Stimulated activated CD4-positive, alpha-beta T cell treated with anti-CD3 and anti-CD28 coated beads, Interleukin-15, amount 100 ng/mL, for 48 hours (primary cell): Measurements from ENCODE around the gene MUC20.
"Not testable (repeated sequence)": the region's sequence is repeated elsewhere in the genome, so short reads cannot be mapped to it uniquely, and the experiment has no call there.

Experiments used
- DNase-seq, 2 donors: peaks; one replicate each; pipeline ENCODE4 v3.0.0-alpha.2; 2020; ENCODE audit warnings: low read depth in 2 of 2

The MUC20 gene

DNA sequence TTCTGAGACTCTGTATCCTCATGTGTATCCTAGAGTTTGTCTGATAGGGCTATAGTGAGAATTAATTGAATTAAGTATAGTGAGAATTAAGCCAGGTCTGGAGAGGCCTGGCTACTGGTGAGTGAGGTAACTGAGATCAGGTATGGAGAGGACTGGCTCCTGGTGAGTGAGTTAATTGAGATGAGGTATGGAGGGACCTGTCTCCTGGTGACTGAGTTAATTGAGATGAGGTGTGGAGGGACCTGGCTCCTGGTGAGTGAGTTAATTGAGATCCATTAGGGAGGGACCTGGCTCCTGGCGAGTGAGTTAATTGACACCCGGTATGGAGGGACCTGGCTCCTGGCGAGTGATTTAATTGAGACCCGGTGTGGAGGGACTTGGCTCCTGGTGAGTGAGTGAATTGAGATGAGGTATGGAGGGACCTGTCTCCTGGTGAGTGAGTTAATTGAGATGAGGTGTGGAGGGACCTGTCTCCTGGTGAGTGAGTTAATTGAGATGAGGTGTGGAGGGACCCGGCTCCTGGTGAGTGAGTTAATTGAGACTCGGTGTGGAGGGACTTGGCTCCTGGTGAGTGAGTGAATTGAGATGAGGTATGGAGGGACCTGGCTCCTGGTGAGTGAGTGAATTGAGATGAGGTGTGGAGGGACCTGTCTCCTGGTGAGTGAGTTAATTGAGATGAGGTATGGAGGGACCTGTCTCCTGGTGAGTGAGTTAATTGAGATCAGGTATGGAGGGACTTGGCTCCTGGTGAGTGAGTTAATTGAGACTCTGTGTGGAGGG, 10.5 kb upstream of the MUC20 start:
- not testable (repeated sequence) for DNase-seq

DNA sequence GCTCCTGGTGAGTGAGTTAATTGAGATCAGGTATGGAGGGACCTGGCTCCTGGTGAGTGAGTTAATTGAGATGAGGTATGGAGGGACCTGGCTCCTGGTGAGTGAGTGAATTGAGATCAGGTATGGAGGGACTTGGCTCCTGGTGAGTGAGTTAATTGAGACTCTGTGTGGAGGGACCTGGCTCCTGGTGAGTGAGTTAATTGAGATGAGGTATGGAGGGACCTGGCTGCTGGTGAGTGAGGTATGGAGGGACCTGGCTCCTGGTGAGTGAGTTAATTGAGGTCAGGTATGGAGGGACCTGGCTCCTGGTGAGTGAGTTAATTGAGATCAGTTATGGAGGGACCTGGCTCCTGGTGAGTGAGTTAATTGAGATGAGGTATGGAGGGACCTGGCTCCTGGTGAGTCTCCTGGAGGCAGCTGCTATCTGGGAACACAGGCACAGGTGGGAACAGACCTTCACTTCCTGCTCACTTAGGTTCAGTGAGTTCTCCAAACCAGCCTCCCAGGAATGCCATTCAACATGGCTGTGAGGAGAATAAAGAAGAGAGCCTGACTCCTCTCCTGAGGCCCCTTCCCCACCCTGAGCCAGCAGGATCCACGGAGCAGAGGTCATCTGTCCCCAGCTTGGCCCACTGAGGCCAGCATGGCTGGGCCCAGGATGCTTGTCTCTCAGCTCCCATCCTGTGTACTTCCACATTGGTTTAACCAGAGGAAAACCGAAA, 9.5 kb upstream of the MUC20 start:
- not testable (repeated sequence) for DNase-seq

DNA sequence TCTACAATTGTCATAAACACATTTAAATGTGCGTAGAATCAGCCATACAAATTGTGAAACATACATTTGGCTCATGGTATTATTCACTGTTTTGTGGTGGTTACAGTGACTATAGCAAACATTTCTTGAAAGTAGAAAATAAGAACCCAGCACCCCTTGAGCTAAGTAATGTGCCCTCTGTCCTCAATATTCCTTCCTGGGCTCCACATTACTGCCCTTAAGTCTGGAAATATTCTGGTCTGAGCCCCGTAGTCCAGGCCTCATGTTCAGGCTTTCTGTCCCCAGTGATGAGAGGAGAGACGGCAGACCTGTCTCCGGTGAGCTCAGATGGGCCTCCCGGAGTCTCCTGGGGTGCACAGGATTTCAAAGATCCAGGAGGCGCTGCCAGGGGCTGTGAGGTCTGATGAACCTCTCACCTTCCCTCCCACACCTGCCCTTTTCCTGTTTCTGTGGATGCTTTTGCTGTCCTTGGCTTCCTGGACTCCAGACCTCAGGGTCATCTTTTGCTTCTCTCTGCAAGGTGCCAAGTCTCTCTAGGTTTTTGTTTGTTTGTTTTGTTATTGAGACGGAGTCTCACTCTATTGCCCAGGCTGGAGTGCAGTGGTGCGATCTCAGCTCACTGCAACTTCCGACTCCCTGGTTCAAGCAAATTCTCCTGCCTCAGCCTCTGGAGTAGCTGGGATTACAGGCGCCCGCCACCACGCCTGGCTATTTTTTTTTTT, 8.8 kb upstream of the MUC20 start:
- DNase-seq, result no peak

DNA sequence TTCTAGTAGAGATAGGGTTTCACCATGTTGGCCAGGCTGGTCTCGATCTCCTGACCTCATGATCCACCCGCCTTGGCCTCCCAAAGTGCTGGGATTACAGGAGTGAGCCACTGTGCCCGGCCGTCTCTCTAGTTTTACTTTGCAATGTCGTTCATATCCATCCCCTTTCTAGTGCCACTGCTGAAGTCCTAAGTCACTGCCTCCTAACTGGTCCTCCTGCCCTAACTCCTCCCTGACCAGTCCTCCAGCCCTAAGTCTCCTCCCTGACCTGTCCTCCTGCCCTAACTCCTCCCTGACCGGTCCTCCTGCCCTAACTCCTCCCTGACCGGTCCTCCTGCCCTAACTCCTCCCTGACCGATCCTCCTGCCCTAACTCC, 8.3 kb upstream of the MUC20 start:
- not testable (repeated sequence) for DNase-seq

DNA sequence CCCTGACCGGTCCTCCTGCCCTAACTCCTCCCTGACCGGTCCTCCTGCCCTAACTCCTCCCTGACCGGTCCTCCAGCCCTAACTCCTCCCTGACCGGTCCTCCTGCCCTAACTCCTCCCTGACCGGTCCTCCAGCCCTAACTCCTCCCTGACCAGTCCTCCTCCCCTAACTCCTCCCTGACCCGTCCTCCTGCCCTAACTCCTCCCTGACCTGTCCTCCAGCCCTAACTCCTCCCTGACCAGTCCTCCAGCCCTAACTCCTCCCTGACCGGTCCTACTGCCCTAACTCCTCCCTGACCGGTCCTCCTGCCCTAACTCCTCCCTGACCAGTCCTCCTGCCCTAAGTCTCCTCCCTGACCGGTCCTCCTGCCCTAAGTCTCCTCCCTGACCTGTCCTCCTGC, 7.6 kb upstream of the MUC20 start:
- DNase-seq, result not testable (repeated sequence)

DNA sequence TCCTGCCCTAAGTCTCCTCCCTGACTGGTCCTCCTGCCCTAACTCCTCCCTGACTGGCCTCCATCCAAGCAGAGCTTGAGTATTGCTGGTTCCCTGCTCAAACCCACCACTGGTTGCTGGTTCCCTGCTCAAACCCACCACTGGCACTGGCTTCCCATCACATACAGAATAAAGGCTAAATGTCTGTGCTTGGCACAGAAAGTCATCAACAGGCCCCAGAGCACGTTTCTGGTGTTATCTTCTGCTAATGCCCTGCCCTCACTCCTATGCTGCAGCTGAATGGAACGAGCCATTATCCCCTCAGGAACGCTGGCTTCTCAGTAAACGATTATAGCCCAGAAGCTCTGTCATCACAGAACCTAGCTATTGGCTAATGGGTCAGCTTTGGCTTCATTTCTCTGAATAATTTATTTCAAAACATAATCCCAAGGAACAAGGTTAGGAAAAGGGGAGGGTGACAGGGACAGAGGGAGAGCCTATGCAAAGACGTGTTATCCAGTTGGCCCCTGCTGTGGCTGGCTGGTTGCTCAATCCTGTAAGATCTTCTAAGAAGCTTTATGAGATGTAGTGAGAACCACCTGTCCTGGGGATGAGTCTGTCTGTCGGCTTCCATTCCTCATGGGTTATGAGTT, 6.3 kb upstream of the MUC20 start:
- DNase-seq, result no peak

DNA sequence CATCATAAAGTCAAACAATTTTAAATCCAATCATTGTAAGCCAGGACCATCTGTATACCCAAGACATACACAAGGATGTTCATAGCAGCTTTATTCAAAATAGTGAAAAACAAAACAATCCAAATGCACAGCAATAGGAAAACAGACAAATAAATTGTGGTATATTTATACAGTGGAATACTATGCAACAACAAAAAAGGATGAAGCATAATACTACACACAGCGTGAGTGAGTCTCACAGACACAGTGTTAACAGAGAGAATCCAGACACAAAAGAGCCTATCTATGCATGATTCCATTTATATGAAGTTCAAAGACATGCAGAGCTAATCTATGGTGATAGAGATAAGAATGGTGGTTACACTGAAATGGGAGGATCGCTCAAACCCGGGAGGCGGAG, 5.6 kb upstream of the MUC20 start:
- DNase-seq, result no peak

DNA sequence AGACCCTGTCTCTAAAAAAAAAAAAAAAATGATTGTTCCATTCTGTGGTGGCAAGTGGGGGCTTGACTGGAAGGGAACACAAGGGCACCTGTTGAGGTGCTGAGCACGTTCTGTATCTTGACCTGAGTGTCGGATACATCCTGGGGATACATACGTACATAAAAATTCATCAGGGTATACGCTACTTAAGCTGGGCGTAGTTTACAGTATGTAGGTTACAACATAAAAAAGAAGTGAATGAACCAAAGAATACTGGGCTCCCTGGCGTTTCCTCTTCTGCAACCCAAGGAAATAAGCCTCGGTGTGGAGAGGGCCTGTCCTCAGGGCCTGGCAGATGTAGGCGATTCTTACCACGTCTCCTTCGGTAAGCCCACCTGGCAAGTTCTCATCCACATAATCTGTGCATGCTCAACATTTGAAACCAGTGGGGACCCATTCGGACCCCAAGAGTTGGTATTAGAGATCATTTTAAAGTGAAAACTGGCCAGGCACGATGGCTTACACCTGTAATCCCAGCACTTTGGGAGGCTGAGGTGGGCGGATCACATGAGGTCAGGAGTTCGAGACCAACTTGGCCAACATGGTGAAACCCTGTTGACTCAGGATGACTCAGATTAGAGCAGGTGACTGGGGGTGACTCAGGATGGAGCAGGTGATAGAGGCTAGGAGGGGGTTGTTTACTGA, 5.1 kb upstream of the MUC20 start:
- peak in 1 of 2 donors; percentile 36 for DNase-seq

DNA sequence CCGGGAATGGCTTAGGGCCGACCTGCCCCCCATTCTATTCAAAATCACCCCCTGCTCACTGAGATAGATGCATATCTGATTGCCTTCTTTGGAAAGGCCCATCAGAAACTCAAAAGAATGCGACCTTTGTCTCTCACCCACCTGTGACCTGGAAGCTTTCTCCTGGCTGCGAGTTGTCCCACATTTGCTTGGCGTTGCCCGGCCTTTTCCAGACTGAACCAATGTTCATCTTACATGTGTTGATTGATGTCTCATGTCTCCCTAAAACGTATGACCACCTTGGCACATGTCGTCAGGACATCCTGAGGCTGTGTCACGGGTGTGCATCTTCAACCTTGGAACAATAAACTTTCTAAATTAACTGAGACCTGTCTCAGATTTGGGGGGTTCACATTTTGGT, 3.4 kb upstream of the MUC20 start:
- no peak for DNase-seq

DNA sequence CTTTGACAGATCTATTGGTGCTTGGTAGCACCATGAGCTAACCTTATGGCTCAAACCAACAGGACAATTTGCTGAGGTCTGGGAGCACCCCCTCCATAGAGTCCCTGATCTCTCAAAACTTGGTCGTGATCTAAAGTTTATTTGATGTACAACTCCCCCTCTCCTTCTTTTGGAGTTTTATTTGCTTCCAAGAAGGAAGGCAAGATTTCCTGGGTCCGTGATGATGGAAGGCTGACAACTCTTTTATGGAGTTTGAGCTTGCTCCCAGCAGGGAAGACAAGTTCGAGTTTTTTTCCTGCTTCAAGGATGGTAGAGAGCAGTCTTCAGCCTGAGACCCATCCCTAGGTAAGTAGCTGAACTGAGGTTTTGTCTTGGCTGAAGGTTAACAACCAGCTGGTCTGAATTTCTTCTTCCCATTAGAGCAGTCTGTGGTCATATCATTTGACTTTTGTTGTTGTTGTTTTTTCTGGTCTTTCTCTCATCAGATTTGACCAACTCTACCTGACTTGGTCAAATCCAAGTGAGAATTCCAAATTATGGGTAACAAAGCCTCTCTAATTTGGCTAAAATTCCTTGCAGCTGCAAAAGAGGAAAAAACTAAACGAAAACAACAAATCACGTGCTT, 2.8 kb upstream of the MUC20 start:
- DNase-seq, result no peak

DNA sequence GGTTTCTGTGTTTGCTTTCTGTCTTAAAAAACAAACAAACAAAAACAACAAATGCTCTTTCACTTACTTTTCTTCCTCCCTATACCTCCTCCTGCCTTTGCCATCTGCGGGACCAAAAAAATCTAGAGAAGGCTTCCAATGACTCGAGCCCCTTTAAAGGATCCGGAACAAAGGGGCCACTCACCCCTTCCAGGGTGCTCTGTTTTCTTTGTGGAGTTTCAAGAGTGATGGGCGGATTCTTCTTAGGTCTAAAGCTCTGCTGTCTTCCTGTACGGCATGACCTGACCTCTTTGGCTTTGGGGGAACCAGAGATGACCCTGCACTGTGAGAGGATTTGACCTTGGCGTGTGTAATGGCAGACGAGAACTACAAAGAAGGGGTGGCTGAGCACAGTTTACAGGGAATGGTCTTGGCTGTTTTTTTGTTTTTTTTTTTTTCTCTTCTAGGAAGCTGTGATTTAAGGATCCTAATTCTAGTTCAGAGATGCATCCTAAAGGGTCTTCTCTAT, 2.2 kb upstream of the MUC20 start:
- DNase-seq, result no peak

DNA sequence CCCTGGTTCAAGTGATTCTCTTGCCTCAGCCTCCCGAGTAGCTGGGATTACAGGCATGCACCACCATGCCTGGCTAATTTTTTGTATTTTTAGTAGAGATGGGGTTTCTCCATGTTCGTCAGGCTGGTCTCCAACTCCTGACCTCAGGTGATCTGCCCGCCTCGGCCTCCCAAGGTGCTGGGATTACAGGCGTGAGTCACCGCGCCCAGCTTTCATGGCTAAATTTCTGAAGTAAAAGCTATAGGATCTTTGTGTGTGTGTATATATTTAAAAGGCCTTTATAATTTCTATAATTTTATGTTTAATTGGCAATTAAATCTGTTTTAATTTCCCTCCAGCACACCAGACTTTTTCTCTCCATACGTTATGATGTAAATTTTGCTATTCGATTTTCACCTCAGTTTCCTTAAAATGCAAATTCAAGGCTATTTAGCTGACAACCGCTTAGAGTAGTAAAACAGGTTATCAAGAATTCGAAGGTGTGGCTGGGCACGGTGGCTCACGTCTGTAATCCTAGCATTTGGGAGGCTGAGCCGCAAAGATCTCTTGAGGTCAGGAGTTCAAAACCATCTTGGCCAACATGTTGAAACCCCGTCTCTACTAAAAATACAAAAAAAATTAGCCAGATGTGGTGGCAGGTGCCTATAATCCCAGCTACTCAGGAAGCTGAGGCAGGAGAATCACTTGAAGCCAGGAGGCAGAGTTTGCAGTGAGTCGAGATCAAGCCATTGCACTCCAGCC, 1.1 kb upstream of the MUC20 start:
- DNase-seq, result not testable (repeated sequence)

DNA sequence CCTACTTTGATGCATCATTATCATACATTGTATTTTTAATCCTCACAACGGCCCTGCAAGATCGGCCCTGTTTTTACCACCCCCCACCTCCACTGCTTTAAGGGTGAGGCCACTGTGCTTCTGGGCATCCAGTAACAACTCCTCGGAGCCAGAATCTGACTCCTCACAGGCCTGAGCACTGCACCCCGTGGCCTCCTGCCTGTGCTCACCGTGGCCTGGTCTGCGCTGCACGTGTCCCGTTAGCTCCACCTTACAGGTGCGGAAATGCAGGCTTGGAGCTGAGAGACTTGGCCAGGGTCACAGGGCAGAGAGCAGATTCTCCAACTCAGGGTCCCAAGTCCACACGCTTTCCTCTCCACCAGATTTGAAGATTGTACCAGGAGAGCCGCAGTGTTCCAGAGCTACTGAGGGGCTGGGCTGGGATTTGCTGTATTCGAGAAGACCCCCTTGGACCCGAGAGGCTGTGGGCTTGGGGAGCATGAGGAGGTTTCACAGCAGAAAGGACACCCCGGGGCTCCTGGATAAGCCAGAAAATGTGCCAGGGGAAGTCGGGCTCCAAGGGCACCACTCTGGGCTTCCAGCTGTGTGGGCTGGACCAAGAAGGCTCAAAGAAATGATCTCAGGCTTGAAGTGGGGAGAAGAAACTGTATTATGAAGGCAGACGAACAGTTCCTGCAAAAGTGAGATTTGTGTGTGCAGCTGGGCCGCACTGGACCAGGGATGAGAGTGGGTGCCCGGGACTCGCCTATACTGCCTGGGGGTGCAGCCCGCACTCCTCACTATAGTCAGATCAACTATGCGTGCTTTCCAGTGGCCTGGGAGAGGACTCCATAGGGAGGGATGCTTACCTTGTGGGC, 1.6 kb downstream of the MUC20 start:
- DNase-seq, result not testable (repeated sequence)

DNA sequence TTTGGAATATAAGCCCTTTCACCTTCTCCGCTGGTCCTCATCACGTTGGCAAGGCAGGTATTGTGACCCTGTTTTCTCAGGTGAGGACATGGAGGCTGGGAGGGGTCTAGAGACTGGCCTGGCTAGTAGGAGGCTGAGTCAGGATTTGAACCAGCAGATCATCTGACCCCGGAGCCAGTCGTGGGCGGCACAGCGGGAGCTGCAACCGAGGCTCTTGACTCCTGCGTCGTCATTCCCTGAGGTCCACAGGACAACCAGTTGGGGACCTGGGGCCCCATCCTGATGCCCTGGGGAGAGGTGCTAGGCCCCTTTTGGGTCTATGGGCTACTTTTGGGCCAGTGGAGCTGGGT, 2.2 kb downstream of the MUC20 start:
- not testable (repeated sequence) for DNase-seq

DNA sequence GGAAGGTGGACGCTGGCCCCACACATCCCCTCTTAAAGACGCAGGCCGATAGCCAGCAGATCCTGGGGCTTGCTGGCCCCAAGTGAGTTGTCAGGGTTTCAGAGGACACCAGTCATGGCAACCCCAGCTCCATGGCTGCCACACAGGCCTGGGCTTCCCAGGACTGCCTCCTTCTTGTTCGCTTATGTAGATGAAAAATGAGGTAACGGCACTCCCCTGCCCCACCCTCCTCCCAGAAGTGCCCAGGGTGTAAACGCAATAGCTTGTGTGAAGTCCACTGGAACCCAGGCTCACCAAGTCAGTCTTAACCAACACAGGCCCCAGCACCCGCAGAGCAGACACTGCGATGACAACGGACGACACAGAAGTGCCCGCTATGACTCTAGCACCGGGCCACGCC, 3.6 kb downstream of the MUC20 start:
- DNase-seq, result not testable (repeated sequence)

DNA sequence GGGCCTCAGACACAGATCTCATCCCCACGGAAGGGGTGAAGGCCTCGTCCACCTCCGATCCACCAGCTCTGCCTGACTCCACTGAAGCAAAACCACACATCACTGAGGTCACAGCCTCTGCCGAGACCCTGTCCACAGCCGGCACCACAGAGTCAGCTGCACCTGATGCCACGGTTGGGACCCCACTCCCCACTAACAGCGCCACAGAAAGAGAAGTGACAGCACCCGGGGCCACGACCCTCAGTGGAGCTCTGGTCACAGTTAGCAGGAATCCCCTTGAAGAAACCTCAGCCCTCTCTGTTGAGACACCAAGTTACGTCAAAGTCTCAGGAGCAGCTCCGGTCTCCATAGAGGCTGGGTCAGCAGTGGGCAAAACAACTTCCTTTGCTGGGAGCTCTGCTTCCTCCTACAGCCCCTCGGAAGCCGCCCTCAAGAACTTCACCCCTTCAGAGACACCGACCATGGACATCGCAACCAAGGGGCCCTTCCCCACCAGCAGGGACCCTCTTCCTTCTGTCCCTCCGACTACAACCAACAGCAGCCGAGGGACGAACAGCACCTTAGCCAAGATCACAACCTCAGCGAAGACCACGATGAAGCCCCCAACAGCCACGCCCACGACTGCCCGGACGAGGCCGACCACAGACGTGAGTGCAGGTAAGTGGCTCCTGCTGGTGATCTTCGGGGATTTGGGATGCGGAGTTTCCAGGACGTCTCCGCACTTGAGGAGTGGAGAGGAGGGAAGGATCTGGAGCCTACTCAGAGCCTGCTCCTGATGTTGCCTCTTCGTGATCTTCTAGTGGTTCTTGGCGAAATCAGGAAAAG, 5.3 kb downstream of the MUC20 start:
- DNase-seq, result not testable (repeated sequence)

DNA sequence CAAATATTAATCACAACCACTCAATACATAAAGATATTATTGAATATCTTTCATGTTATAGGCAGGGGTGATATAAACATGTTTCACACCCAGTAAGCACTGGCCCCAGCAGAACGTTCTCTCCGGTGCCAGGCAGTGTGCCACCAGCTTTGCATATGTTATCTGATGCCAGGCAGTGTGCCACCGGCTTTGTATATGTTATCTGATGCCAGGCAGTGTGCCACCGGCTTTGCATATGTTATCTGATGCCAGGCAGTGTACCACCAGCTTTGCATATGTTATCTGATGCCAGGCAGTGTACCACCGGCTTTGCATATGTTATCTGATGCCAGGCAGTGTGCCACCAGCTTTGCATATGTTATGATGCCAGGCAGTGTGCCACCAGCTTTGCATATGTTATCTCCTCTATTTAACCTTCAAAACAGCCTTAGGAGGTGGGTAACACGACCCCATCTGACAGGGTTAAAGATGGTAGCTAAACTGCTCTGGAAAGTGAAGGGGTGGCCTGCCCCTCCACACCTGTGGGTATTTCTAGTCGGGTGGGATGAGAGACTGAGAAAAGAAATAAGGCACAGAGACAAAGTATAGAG, 6.9 kb downstream of the MUC20 start:
- no peak for DNase-seq

DNA sequence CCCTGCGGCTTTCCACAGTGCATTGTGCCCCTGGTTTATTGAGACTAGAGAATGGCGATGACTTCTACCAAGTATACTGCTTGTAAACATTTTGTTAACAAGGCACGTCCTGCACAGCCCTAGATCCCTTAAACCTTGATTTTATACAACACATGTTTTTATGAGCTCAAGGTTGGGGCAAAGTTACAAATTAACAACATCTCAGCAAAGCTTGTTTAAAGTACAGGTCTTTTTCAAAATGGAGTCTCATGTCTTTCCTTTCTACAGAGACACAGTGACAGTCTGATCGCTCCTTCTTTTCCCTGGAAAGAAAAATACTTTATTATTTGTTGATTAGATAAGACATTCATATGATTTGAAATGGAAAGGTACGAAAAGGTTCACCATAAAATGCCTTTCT, 8.0 kb downstream of the MUC20 start:
- not testable (repeated sequence) for DNase-seq
